K562 (cell line): ENCODE measurements around the gene TMEM114. TPM values are rescaled to one million over a fixed set of nuclear protein-coding genes. Genes with fewer than 3 reads are reported as not detected.
A peak's percentile ranks its signal among the peaks of the same experiment; 100 is the strongest.

Experiments
- ASH1L ChIP-seq: fragments of 450-650 bp; IDR thresholded peaks from 2 replicates; pipeline ENCODE4 v1.6.1; 2018; ENCODE audit warnings: borderline replicate concordance, mild to moderate bottlenecking, low read depth; ENCODE audit not compliant: partially characterized antibody
- CTCF ChIP-seq, 3 experiments: IDR thresholded peaks in 2 of 3; conservative IDR thresholded peaks in 1 of 3; 2 replicates each; pipeline ENCODE4 v1.5.1; 2011 to 2012; ENCODE audit warnings: low read length in 3 of 3, mild to moderate bottlenecking in 3 of 3, control low read depth in 2 of 3, improper control_type of control experiment in 1 of 3, inconsistent platforms in 1 of 3, low read depth in 1 of 3, mixed read lengths in 1 of 3, moderate library complexity in 1 of 3; ENCODE audit not compliant: insufficient read depth in 2 of 3
- HMGN3 ChIP-seq: IDR thresholded peaks from 2 replicates; pipeline ENCODE4 v1.6.1; 2011; ENCODE audit warnings: borderline replicate concordance, low read depth, mild to moderate bottlenecking, mixed read lengths, low read length; ENCODE audit not compliant: insufficient read length; ENCODE audit errors: extremely low read depth
- MBD1 ChIP-seq: fragments of 250-450 bp; sonication (Bioruptor Pico); IDR thresholded peaks from 2 replicates; pipeline ENCODE4 v1.8.0; 2022; ENCODE audit warnings: inconsistent platforms
- RAD51 ChIP-seq: fragments of 450-650 bp; IDR thresholded peaks from 2 replicates; pipeline ENCODE4 v1.7.1; 2016; ENCODE audit warnings: low read depth, mild to moderate bottlenecking, borderline replicate concordance
- SMARCA5 ChIP-seq: fragments of 450-650 bp; IDR thresholded peaks from 2 replicates; pipeline ENCODE4 v1.6.1; 2016
- TAF7 ChIP-seq: fragments of 450-650 bp; IDR thresholded peaks from 2 replicates; pipeline ENCODE4 v1.6.1; 2016; ENCODE audit warnings: missing genetic modification characterization, missing compliant biosample characterization
- TAF9B ChIP-seq: fragments of 450-650 bp; IDR thresholded peaks from 2 replicates; pipeline ENCODE4 v1.6.1; 2018; ENCODE audit warnings: mild to moderate bottlenecking; ENCODE audit not compliant: partially characterized antibody
- ZBTB12 ChIP-seq: fragments of 250-450 bp; sonication (Bioruptor Pico); IDR thresholded peaks from 2 replicates; pipeline ENCODE4 v1.4.0; 2020
- ZNF384 ChIP-seq: IDR thresholded peaks from 2 replicates; pipeline ENCODE4 v1.6.1; 2012; ENCODE audit warnings: low read depth, low read length, improper control_type of control experiment
- polyA plus RNA-seq, 8 experiments: library from polyadenylated mRNA; depleted of rRNA in 4 of 8; stranded (reverse) in 5 of 8; unstranded in 3 of 8; fragments of >200 nt; fragmentation: Nextera tagmentation in 2 of 8; fragmentation: Illumina TruSeq in 1 of 8; extraction: Ambion mirVana in 2 of 8; extraction: Trizol in 1 of 8; gene quantifications; 2 replicates each; pipeline versions ENCODE4 v1.2.1 to v1.2.3, GENCODE V29; 2011 to 2014; ENCODE audit warnings: inconsistent platforms in 1 of 8, missing spikeins in 1 of 8
- total RNA-seq, 7 experiments: library from RNA; depleted of rRNA in 6 of 7; stranded (reverse); fragments of >200 nt in 6 of 7; fragmentation: Illumina TruSeq in 2 of 7; extraction: Trizol in 2 of 7; gene quantifications; 2 replicates each; pipeline versions ENCODE4 v1.2.1 to v1.2.3, GENCODE V29; 2011 to 2021; ENCODE audit warnings: low replicate concordance in 1 of 7
- TF ChIP-seq, protein P1 (sequence below): IDR thresholded peaks from 2 replicates; pipeline ENCODE4 v1.6.1; 2016; ENCODE audit warnings: missing genetic modification characterization, missing compliant biosample characterization
- TF ChIP-seq, protein P2 (sequence below): fragments of 250-450 bp; sonication (Bioruptor Pico); IDR thresholded peaks from 2 replicates; pipeline ENCODE4 v1.4.0; 2020

Gene TMEM114
- total and polyA plus RNA-seq, 9 of the 15 experiments (the other 6 are each of a cell fraction or from before 2014, with no cell fraction given), result not detected

DNA sequence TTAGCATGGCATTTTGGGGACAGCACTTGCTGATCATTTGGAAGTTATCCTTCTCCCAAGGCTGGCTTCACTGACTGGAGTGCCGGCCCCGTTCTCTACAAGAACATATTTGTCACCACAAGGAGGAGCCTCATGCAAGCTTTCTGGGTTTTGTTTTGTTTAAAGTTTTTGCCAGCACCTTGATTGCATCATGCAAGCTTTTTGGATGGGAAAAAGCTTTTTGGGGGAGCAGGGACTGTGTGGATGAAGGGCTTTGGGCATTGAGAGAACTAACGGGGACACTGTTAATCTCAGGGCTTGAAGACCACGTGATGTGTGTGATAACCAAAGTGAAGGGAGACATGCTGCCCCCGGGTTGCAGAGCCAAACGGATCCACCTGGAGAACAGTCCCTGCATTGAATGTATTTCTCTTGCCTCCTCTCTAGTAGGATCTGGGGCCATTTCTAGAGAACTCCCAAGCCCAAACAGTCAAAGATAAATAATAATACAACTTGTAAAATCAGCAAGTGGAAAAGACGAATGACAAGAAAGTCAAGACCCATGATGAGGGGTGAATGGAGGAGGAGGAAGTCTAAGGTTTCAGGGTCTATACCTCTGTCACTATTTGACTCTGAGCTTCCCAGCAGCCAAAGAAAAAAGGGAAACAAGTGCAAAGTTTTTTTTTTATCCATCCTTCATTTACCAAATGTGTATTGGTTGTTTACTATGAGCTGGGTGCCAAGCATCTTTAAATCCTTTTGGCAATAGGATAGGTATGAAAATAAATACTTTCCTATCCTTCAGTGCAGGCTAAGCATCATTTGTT, 17.2 kb downstream of the TMEM114 start (continued):
- TF ChIP-seq ZNF384 (no peak), RAD51 (peak; percentile 81), SMARCA5 (no peak), CTCF (IDR thresholded peaks at IDR 0.05 in 2 of 3, conservative IDR thresholded peaks at IDR 0.05 in 1 of 3; ENCODE audit: insufficient read depth in 2 of 3, low read depth in 1 of 3, low read length in 3 of 3) (peak; percentile 66 to 78 (median 77)), MBD1 (CRISPR knock-in tag) (no peak), TAF9B (no peak), ASH1L (no peak), ZBTB12 (CRISPR knock-in tag) (no peak), TAF7 (tag) (no peak), HMGN3 (no peak)
- TF ChIP-seq, protein P1, sequence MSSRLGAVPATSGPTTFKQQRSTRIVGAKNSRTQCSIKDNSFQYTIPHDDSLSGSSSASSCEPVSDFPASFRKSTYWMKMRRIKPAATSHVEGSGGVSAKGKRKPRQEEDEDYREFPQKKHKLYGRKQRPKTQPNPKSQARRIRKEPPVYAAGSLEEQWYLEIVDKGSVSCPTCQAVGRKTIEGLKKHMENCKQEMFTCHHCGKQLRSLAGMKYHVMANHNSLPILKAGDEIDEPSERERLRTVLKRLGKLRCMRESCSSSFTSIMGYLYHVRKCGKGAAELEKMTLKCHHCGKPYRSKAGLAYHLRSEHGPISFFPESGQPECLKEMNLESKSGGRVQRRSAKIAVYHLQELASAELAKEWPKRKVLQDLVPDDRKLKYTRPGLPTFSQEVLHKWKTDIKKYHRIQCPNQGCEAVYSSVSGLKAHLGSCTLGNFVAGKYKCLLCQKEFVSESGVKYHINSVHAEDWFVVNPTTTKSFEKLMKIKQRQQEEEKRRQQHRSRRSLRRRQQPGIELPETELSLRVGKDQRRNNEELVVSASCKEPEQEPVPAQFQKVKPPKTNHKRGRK (tag), result no peak
- TF ChIP-seq, protein P2, sequence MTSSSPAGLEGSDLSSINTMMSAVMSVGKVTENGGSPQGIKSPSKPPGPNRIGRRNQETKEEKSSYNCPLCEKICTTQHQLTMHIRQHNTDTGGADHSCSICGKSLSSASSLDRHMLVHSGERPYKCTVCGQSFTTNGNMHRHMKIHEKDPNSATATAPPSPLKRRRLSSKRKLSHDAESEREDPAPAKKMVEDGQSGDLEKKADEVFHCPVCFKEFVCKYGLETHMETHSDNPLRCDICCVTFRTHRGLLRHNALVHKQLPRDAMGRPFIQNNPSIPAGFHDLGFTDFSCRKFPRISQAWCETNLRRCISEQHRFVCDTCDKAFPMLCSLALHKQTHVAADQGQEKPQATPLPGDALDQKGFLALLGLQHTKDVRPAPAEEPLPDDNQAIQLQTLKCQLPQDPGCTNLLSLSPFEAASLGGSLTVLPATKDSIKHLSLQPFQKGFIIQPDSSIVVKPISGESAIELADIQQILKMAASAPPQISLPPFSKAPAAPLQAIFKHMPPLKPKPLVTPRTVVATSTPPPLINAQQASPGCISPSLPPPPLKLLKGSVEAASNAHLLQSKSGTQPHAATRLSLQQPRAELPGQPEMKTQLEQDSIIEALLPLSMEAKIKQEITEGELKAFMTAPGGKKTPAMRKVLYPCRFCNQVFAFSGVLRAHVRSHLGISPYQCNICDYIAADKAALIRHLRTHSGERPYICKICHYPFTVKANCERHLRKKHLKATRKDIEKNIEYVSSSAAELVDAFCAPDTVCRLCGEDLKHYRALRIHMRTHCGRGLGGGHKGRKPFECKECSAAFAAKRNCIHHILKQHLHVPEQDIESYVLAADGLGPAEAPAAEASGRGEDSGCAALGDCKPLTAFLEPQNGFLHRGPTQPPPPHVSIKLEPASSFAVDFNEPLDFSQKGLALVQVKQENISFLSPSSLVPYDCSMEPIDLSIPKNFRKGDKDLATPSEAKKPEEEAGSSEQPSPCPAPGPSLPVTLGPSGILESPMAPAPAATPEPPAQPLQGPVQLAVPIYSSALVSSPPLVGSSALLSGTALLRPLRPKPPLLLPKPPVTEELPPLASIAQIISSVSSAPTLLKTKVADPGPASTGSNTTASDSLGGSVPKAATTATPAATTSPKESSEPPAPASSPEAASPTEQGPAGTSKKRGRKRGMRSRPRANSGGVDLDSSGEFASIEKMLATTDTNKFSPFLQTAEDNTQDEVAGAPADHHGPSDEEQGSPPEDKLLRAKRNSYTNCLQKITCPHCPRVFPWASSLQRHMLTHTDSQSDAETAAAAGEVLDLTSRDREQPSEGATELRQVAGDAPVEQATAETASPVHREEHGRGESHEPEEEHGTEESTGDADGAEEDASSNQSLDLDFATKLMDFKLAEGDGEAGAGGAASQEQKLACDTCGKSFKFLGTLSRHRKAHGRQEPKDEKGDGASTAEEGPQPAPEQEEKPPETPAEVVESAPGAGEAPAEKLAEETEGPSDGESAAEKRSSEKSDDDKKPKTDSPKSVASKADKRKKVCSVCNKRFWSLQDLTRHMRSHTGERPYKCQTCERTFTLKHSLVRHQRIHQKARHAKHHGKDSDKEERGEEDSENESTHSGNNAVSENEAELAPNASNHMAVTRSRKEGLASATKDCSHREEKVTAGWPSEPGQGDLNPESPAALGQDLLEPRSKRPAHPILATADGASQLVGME (CRISPR knock-in tag), result no peak
